GM18951 (cell line): ENCODE measurements around the gene PRDX5.

ENCODE experiments used
- POLR2A ChIP-seq: IDR thresholded peaks from 4 replicates; pipeline ENCODE4 v1.6.1; 2011; ENCODE audit warnings: mild to moderate bottlenecking; ENCODE audit not compliant: insufficient read length, insufficient read depth; ENCODE audit errors: extremely low read depth
- in situ Hi-C: fragments of 300-500 bp; cut with MboI; formaldehyde crosslinking; loops from one replicate; pipeline ENCODE4 v1.12.0; 2022; ENCODE audit warnings: low sequenced_read_pairs, mixed read lengths, inconsistent platforms; ENCODE audit not compliant: unreplicated experiment

Gene PRDX5

GRCh38 chr11:64295760-64296159 is 22.2 kb upstream of the PRDX5 start:
- TF ChIP-seq POLR2A, result no peak
- in situ Hi-C loops, result loop anchor here (5.0 kb wide), 1 partner anchor 93 kb away; no protein-coding TSS in a partner anchor

GRCh38 chr11:64296236-64296635 is 21.7 kb upstream of the PRDX5 start:
- in situ Hi-C loops, result loop anchor here (5.0 kb wide), 1 partner anchor 94 kb away; no protein-coding TSS in a partner anchor
- no peak for TF ChIP-seq POLR2A

DNA sequence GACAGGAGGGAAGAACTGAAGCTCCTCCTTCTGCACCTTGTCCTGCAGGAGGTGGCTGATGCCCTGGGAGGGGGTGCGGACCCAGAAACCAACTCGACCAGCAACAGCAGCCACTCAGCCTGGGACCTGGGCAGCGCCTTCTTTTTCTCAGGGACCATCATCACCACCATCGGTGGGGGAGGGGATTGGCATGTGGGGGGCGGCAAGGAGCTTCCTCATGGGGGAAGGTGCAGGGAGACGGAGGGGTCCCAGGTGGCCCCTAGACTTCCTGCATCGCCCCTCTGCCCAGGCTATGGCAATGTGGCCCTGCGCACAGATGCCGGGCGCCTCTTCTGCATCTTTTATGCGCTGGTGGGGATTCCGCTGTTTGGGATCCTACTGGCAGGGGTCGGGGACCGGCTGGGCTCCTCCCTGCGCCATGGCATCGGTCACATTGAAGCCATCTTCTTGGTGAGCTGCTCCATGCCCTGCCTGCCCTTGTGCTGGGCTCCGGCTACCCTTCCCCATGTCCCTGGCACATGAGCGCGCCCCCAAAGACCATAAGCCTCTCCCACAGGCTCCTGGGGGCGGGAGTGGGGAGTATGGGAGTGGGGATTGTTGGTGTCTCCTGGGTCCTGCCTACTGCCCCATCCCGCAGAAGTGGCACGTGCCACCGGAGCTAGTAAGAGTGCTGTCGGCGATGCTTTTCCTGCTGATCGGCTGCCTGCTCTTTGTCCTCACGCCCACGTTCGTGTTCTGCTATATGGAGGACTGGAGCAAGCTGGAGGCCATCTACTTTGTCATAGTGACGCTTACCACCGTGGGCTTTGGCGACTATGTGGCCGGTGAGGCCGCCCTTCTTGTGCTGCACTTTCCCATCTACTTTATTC is 20.9 kb upstream of the PRDX5 start:
- TF ChIP-seq POLR2A, result no peak
- in situ Hi-C loops, result loop anchor here (5.0 kb wide), 1 partner anchor 95 kb away; no protein-coding TSS in a partner anchor

GRCh38 chr11:64297699-64298358 is 20.1 kb upstream of the PRDX5 start:
- in situ Hi-C loops, result loop anchor here (5.0 kb wide), 1 partner anchor 96 kb away; no protein-coding TSS in a partner anchor

GRCh38 chr11:64298966-64299846 is 18.7 kb upstream of the PRDX5 start:
- in situ Hi-C loops, result loop anchor here (5.0 kb wide), 1 partner anchor 97 kb away; no protein-coding TSS in a partner anchor

More at GRCh38 chr11:64297699-64298358, 20.1 kb upstream of the PRDX5 start:
- TF ChIP-seq POLR2A, result no peak

GRCh38 chr11:64299847-64300648 is 17.9 kb upstream of the PRDX5 start, which contains the start of gene CATSPERZ:
CATSPERZ (plus strand) TSS chr11:64300358; CDS start chr11:64300411, 53 bp downstream.
- TF ChIP-seq POLR2A, result no peak
- in situ Hi-C loops, result loop anchor here (5.0 kb wide), 1 partner anchor 98 kb away; no protein-coding TSS in a partner anchor

More at GRCh38 chr11:64298966-64299846, 18.7 kb upstream of the PRDX5 start:
- no peak for TF ChIP-seq POLR2A

DNA sequence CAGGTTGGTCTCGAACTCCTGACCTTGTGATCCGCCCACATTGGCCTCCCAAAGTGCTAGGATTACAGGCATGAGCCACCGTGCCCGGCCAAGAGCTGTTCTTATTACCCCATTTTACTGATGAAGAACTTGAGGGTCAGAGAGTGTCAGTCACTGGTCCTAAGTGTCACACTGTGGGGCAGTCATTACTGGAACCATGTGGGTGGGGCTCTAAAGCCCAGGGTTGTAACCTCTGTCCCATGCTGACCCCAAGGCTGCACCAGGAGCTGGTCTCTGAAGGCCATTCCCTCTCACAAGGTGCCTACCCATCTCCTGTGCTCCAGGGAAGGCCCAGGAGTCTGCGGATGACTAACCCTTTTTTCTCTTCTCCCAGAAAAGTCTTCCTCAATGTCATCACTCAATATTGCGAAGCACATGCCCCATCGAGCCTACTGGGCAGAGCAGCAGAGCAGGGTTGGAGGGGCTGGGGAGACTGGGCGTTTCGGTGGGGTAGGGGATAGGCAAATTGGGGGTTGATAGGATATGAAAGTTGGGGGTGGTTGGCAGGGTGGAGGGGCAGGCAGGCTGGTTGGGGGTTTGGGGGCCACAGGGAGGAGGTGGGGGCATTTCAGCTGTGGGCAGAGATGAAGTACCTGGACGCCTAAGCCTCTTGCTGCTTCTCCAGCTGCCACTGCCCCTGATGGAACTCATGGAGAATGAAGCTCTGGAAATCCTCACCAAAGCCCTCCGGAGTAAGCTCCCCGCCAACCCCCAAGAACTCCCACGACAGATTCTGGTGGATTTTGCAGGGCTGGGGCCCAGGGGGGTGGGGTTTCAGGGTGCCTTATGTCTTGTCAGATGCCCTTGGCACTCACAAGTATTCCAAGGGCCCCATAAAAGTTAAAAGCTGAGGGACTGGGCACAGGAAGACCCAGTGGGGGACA is 14.6 kb upstream of the PRDX5 start:
- no peak for TF ChIP-seq POLR2A
- in situ Hi-C loops, result no loop called here

- in situ Hi-C loops, result no loop called here
- no peak for TF ChIP-seq POLR2A
These were observed 13.9 kb upstream of the PRDX5 start for GRCh38 chr11:64304032-64304315.

DNA sequence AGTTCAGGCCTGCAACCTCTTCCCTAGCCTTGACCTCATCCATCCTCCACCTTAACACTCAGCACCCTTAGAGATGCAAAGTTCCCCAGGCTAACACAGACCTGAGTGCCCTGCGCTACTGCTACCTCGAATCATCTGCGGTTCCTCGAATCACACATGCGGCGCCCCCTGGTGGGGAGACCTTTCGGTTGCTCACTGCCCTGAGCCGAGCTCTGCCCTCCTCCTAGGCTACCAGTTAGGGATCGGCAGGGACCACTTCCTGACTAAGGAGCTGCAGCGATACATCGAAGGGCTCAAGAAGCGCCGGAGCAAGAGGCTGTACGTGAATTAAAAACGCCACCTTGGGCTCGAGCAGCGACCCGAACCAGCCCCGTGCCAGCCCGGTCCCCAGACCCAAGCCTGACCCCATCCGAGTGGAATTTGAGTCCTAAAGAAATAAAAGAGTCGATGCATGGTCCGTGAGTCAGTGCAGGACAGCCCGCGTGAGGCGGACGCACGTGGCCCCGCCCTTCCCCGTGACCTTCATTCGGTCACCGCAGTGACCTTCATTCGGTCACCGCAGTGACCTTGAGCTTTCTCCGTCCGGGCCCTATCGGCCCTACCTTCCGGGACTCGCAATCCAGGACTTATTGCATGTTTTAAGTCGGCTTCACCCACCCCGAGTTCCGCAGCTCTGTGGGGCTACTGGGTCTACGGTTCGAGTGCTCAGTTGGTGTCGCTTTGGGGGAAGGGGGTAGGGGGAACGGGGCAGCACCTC is 13.4 kb upstream of the PRDX5 start:
- in situ Hi-C loops, result no loop called here
- peak; percentile 79 for TF ChIP-seq POLR2A

GRCh38 chr11:64305075-64305690 is 12.7 kb upstream of the PRDX5 start, which contains the start of gene ESRRA:
ESRRA (plus strand) TSS chr11:64305524; CDS start chr11:64307180, 1,656 bp downstream.
- TF ChIP-seq POLR2A, result peak; percentile 82
- in situ Hi-C loops, result no loop called here
